GM18909 (cell line): ENCODE measurements around the gene MAN2A2.
A peak's percentile ranks its signal among the peaks of the same experiment; 100 is the strongest.
"Not testable (repeated sequence)": the region's sequence is repeated elsewhere in the genome, so short reads cannot be mapped to it uniquely, and the experiment has no call there.

ENCODE experiments used
- ATAC-seq: cut with Tn5 transposase; IDR thresholded peaks from one replicate; pipeline ENCODE4 v1.9.1; 2021; ENCODE audit warnings: mild to moderate bottlenecking; ENCODE audit not compliant: unreplicated experiment, poor library complexity

MAN2A2 gene

GRCh38 chr15:90901175-90902039, 1.7 kb upstream of the MAN2A2 start:
- ATAC-seq: no peak

GRCh38 chr15:90902040-90902839, 862 bp upstream of the MAN2A2 start:
- ATAC-seq: peak; percentile 73

GRCh38 chr15:90903733-90904536, 833 bp downstream of the MAN2A2 start:
- no peak for ATAC-seq

GRCh38 chr15:90904746-90905145, 1.6 kb downstream of the MAN2A2 start:
- no peak for ATAC-seq

GRCh38 chr15:90905306-90906180, 2.4 kb downstream of the MAN2A2 start:
- ATAC-seq: no peak

- ATAC-seq: no peak
Measured at GRCh38 chr15:90906181-90906849, 3.2 kb downstream of the MAN2A2 start.

GRCh38 chr15:90907051-90907660, 4.1 kb downstream of the MAN2A2 start:
- ATAC-seq: no peak

- ATAC-seq: no peak
Measured at GRCh38 chr15:90907838-90908507, 4.9 kb downstream of the MAN2A2 start.

- ATAC-seq: not testable (repeated sequence)
Measured at GRCh38 chr15:90909449-90909848, 6.3 kb downstream of the MAN2A2 start.

- no peak for ATAC-seq
Measured at GRCh38 chr15:90909976-90910375, 6.9 kb downstream of the MAN2A2 start.

GRCh38 chr15:90910441-90911301, 7.6 kb downstream of the MAN2A2 start:
- ATAC-seq: no peak

- no peak for ATAC-seq
Measured at GRCh38 chr15:90911302-90911623, 8.2 kb downstream of the MAN2A2 start.

- ATAC-seq: no peak
Measured at GRCh38 chr15:90911906-90912769, 9.0 kb downstream of the MAN2A2 start.

GRCh38 chr15:90912770-90913075, 9.6 kb downstream of the MAN2A2 start:
- no peak for ATAC-seq

GRCh38 chr15:90913398-90913944, 10.4 kb downstream of the MAN2A2 start:
- no peak for ATAC-seq

- no peak for ATAC-seq
Measured at GRCh38 chr15:90914305-90915080, 11.4 kb downstream of the MAN2A2 start.
